Activated gamma-delta T cell treated with anti-CD3 and anti-CD28 coated beads, Interleukin-2, amount 50 U/mL, for 16 hours (primary cell): ENCODE measurements around the gene PGBD4.
"Not testable (repeated sequence)": the region's sequence is repeated elsewhere in the genome, so short reads cannot be mapped to it uniquely, and the experiment has no call there.

Experiments
- DNase-seq: peaks from one replicate; pipeline ENCODE4 v3.0.0-alpha.2; 2020; ENCODE audit warnings: low read depth

Gene PGBD4

DNA sequence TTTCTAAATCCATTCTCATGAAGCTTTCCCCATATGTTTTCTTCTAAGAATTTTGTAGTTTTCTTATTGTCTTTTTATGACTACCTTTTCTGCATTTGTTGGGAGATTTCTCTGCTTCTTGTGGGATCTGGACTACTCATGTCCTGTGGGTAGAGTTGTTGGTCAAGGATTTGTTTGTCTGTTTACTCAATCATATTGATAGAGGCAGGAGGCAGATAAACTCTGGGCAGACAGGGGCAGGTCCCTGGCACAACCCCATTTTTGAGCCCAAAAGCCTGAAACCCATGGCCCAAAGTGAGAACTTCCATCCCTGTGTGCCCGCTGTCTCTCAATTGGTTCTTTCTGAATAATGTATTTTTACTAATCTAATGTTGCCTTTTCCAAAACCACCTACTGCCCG lies 12.3 kb downstream of the PGBD4 start:
- DNase-seq = no peak

- DNase-seq = no peak
Observed at GRCh38 chr15:34114739-34115138, 12.9 kb downstream of the PGBD4 start.

GRCh38 chr15:34116620-34117019 lies 14.7 kb downstream of the PGBD4 start:
- DNase-seq = no peak

DNA sequence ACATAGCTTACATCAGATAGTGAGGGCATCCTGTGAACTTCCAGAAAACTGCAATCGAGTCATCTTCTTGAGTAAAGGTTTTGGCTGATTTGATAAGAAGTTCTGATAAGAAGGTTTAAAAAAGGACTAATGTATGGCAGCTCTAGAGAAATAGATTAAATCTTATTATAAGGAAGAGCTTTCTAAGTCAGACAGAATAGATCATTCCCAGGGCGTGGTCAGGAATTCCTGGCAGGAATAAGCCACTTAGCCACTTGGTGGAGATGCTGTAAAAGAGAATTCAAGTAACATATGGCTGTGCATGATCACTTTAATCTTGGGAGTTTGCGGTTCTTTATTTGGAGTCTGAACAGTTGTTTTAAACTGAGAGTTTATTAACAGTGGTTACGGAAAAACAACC lies 17.4 kb downstream of the PGBD4 start:
- no peak for DNase-seq

GRCh38 chr15:34120420-34120819 lies 18.5 kb downstream of the PGBD4 start:
- DNase-seq = not testable (repeated sequence)

GRCh38 chr15:34121786-34122185 lies 19.9 kb downstream of the PGBD4 start:
- not testable (repeated sequence) for DNase-seq

DNA sequence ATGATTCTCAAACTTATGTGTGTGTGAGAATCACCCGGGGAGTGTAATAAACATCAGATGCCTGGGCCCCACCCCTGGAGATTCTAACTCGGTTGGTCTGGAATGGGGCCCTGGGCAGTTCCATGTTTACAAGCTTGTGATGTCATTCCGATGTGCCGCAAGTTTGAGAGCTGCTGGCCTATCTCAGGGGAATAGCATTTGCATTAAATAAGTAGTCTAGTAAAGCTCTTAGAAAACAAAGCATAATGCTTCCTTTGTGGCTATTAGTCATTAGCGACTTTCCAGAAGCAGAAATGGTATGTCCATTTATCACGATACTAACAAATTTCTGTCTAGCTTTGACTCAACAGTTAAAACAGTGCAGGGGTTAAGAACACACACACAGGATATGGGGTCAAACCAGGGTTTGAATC lies 20.9 kb downstream of the PGBD4 start:
- DNase-seq = no peak

DNA sequence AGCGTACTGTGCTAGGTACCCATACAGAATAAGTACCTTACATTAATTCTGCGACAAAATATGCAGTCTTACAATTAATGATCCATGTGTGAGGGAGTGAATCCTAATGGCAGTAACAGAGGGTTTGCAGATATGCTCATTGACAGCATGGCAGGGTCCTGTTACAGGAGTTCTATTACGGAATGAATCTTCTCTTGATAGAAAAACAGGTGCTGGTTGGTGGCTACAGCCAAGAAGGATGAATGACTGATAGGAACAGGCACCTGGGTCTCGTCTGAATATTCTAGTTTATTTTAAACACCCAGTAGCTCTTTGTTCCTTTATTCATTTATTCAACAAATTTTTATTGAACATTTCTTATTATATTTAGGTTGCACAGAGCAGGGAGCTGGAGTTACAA lies 22.8 kb downstream of the PGBD4 start:
- DNase-seq = no peak

- DNase-seq = no peak
Observed at GRCh38 chr15:34125945-34126344, 24.1 kb downstream of the PGBD4 start.

GRCh38 chr15:34126522-34126921 lies 24.6 kb downstream of the PGBD4 start:
- no peak for DNase-seq

GRCh38 chr15:34128898-34129297 lies 27.0 kb downstream of the PGBD4 start:
- DNase-seq = no peak

- no peak for DNase-seq
Observed at GRCh38 chr15:34132881-34133280, 31.0 kb downstream of the PGBD4 start.

- DNase-seq = no peak
Observed at GRCh38 chr15:34133511-34133910, 31.6 kb downstream of the PGBD4 start.

GRCh38 chr15:34147371-34148140 lies 45.7 kb downstream of the PGBD4 start:
- DNase-seq = no peak

DNA sequence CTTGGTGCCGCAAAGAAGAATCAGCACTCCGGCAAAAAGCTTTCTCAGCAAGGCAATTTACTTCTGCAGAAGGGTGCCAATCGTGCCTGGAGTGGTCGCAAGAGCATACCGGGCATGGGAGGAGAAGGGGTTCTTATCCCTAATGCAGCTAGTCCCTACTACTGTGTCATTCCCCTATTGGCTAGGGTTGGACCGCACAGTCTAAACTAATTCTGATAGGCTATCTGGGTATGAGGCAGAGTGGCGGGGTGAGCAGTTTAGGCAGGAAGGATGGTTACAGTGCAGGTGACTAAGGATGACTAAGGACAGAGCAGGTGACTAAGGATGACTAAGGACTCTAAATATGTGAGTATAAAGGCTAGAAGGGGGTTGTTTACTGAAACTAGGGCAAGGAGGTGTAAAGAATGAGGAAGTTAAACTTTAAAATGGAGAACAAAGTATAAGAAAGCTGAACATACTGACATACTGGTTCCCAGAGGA lies 52.9 kb downstream of the PGBD4 start:
- no peak for DNase-seq

DNA sequence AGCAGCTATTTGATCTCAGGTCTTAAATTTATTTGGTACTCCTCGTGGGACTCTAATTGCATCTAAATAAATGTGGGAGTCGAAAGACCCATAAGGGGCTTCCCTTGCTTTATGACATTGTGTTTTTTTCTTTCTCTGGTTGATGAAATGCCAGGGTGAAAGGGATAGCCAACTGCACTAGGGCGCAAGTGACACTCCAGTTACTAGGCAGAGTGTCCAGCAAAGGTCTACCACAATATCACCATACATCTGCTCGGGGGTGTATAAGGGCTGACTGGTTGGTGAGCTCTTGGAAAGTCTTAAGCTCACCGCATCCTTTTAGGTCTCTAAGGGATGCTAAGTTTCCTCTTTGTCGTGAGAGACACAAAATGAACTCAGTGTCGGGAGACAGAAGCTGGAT lies 54.0 kb downstream of the PGBD4 start:
- no peak for DNase-seq
